Left renal cortex interstitium (tissue), 4 donors: ENCODE data around the gene PPT2. TPM values are rescaled to one million over a fixed set of nuclear protein-coding genes. Genes with fewer than 3 reads are reported as not detected.
A peak's percentile ranks its signal among the peaks of the same experiment; 100 is the strongest.
"Not testable (repeated sequence)": the region's sequence is repeated elsewhere in the genome, so short reads cannot be mapped to it uniquely, and the experiment has no call there.

Experiments
- DNase-seq, 4 donors: peaks; one replicate each; pipeline ENCODE4 v3.0.0-alpha.2; 2013; ENCODE audit warnings: low read depth in 4 of 4, low spot score in 2 of 4, missing footprints in 1 of 4
- polyA plus RNA-seq, 4 donors: library from polyadenylated mRNA; unstranded; fragments of 120-200 nt; gene quantifications; one replicate each; pipeline ENCODE4 v1.2.1, GENCODE V29; 2013; ENCODE audit not compliant: insufficient read length in 4 of 4

Gene PPT2
- polyA plus RNA-seq, 4 donors: 27.9 to 50.9 (median 36.7) TPM

- DNase-seq: not testable (repeated sequence)
These were observed 33.9 kb downstream of the PPT2 start for GRCh38 chr6:32187725-32188380.

- no peak for DNase-seq
These were observed 34.6 kb downstream of the PPT2 start for GRCh38 chr6:32188381-32189068.

GRCh38 chr6:32189069-32189741 lies 35.3 kb downstream of the PPT2 start:
- no peak for DNase-seq

- no peak for DNase-seq
These were observed 35.8 kb downstream of the PPT2 start for GRCh38 chr6:32189742-32190053.

GRCh38 chr6:32190054-32190851 lies 36.3 kb downstream of the PPT2 start, which contains the start of gene PBX2:
Gene PBX2, minus strand, starts transcription at chr6:32190202. Its CDS starts 287 bp downstream, at chr6:32189915.
- DNase-seq: peak; percentile 77 to 93 (median 88)

- no peak for DNase-seq
These were observed 37.2 kb downstream of the PPT2 start for GRCh38 chr6:32190911-32191677.

- no peak for DNase-seq
These were observed 38.0 kb downstream of the PPT2 start for GRCh38 chr6:32191696-32192607.

GRCh38 chr6:32192608-32193039 lies 38.7 kb downstream of the PPT2 start, which contains the start of gene GPSM3:
Gene GPSM3, minus strand, starts transcription at chr6:32192643. Its CDS starts 130 bp downstream, at chr6:32192513.
- DNase-seq: no peak

- DNase-seq: not testable (repeated sequence)
These were observed 39.2 kb downstream of the PPT2 start for GRCh38 chr6:32193096-32193495.

- no peak for DNase-seq
These were observed 40.4 kb downstream of the PPT2 start for GRCh38 chr6:32194388-32194787.

- no peak for DNase-seq
These were observed 41.1 kb downstream of the PPT2 start for GRCh38 chr6:32194825-32195651.

- DNase-seq: peak; percentile 96 to 99 (median 99)
These were observed 41.6 kb downstream of the PPT2 start for GRCh38 chr6:32195652-32195901.

GRCh38 chr6:32195902-32196681 lies 42.2 kb downstream of the PPT2 start:
- DNase-seq: peak; percentile 83 to 91 (median 83)

- DNase-seq: no peak
These were observed 43.0 kb downstream of the PPT2 start for GRCh38 chr6:32196682-32197616.

GRCh38 chr6:32198345-32198696 lies 44.4 kb downstream of the PPT2 start:
- no peak for DNase-seq

- DNase-seq: no peak
These were observed 44.9 kb downstream of the PPT2 start for GRCh38 chr6:32198866-32199265.
